Bronchial epithelial cell (primary cell): ENCODE data around the gene C12orf54. TPM values are rescaled to one million over a fixed set of nuclear protein-coding genes. Genes with fewer than 3 reads are reported as not detected.
"Not testable (repeated sequence)": the region's sequence is repeated elsewhere in the genome, so short reads cannot be mapped to it uniquely, and the experiment has no call there.

ENCODE experiments used
- DNase-seq: peaks from one replicate; pipeline ENCODE4 v3.0.0-alpha.2; 2010; ENCODE audit warnings: low read depth
- FAIRE-seq: peaks from 2 replicates; lab custom pipeline; 2011; peaks lifted over from hg19 to GRCh38; lab: Jason Lieb, UNC
- H3K27me3 ChIP-seq: 2 replicates; pipeline ENCODE4 v1.5.1; 2011; ENCODE audit warnings: low read length; ENCODE audit not compliant: control insufficient read depth, insufficient read depth
- H3K36me3 ChIP-seq: 2 replicates; pipeline ENCODE4 v1.5.1; 2011; ENCODE audit warnings: low read length; ENCODE audit not compliant: control insufficient read depth, insufficient read depth
- H3K4me3 ChIP-seq: 2 replicates; pipeline ENCODE4 v1.5.1; 2011; ENCODE audit warnings: mild to moderate bottlenecking, low read depth, low read length, control low read depth
- total RNA-seq: library from RNA; depleted of rRNA; stranded (reverse); fragments of >200 nt; gene quantifications from 2 replicates; pipeline ENCODE4 v1.2.1, GENCODE V29; 2014
- TF ChIP-seq, protein P1 (sequence below): IDR thresholded peaks from 2 replicates; pipeline ENCODE4 v1.5.1; 2011; ENCODE audit warnings: mild to moderate bottlenecking, moderate library complexity, low read length, control low read depth, inconsistent platforms; ENCODE audit not compliant: insufficient read depth, severe bottlenecking

The C12orf54 gene
- total RNA-seq, 1 donor from 2014 or later = 0.53 TPM

DNA sequence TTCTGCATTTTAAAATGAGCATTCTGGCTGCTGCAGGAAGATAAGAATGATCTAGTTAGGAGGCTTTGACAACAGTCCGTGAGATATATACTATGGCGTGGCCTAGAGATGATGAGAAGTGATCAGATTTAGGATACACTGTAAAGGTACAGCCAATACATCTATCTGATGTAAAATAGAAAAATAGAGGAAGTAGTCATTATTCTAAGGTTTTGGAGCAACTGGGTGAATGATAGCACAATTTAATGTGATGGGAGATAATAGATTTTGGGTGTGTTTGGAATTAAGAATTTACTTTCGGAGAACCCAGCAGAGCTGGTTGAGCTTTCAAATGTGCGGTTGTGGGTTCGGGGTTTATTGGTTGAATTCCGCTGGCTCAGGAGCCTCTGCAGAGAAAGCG lies 10.0 kb upstream of the C12orf54 start, which contains the start of gene ANP32D:
Gene ANP32D (plus strand): TSS at position 301 of the 400 bp plus-strand sequence. CDS start 106 bp downstream, outside the sequence.
- TF ChIP-seq, protein P1, sequence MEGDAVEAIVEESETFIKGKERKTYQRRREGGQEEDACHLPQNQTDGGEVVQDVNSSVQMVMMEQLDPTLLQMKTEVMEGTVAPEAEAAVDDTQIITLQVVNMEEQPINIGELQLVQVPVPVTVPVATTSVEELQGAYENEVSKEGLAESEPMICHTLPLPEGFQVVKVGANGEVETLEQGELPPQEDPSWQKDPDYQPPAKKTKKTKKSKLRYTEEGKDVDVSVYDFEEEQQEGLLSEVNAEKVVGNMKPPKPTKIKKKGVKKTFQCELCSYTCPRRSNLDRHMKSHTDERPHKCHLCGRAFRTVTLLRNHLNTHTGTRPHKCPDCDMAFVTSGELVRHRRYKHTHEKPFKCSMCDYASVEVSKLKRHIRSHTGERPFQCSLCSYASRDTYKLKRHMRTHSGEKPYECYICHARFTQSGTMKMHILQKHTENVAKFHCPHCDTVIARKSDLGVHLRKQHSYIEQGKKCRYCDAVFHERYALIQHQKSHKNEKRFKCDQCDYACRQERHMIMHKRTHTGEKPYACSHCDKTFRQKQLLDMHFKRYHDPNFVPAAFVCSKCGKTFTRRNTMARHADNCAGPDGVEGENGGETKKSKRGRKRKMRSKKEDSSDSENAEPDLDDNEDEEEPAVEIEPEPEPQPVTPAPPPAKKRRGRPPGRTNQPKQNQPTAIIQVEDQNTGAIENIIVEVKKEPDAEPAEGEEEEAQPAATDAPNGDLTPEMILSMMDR = no peak
- Histone ChIP-seq H3K27me3 (no peaks in the 10 kb centered on the region), H3K4me3 (no peak within 1 kb of the TSS), H3K36me3 (no peaks in the 10 kb centered on the region)
- DNase-seq (no peak), FAIRE-seq (no peak)

DNA sequence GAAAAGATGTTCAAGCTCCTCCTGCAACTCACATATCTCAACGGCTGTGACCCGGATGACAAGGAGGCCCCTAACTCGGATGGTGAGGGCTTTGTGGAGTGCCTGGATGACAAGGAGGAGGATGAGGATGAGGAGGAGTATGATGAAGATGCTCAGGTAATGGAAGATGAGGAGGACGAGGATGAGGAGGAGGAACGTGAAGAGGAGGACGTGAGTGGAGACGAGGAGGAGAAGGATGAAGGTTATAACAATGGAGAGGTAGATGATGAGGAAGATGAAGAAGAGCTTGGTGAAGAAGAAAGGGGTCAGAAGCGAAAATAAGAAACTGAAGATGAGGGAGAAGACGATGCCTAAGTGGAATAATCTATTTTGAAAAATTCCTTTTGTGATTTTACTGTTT lies 9.2 kb upstream of the C12orf54 start:
- no peaks in the 10 kb centered on the region for H3K27me3 ChIP-seq
- H3K4me3 ChIP-seq = no peak overlapping the region
- no peaks in the 10 kb centered on the region for H3K36me3 ChIP-seq
- FAIRE-seq (no peak), DNase-seq (no peak)
- TF ChIP-seq, protein P1 = no peak

DNA sequence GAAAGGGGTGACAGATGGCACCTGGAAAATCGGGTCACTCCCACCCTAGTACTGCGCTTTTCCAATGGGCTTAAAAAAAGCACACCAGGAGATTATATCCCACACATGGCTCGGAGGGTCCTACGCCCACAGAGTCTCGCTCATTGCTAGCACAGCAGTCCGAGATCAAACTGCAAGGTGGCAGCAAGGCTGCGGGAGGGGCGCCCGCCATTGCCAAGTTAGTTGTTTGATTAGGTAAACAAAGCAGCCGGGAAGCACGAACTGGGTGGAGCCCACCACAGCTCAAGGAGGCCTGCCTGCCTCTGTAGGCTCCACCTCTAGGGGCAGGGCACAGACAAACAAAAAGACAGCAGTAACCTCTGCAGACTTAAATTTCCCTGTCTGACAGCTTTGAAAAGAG lies 7.8 kb upstream of the C12orf54 start:
- not testable (repeated sequence) for H3K27me3 ChIP-seq, H3K4me3 ChIP-seq, FAIRE-seq, DNase-seq, H3K36me3 ChIP-seq

DNA sequence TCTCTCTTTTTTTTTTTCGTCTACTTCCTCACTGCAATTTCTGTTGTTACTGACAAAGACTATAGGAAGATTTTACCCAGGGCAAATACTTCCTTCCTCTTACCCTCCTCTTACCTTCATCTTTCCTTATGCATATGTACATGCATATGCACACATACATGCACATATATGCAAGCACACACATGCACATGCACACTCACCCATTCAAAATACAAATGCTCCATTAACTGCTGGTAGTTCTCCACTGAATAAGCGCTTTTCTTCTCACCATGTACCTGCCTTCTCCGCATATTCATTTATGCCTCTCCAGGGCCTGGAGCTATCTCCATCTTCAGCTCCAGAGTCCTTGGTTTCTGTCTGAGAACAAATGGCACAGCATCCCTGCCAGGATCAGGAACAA lies 632 bp downstream of the C12orf54 start:
- TF ChIP-seq, protein P1 = no peak
- Histone ChIP-seq H3K27me3 (no peaks in the 10 kb centered on the region), H3K36me3 (no peaks in the 10 kb centered on the region), H3K4me3 (no peak overlapping the region)
- FAIRE-seq (no peak), DNase-seq (no peak)

DNA sequence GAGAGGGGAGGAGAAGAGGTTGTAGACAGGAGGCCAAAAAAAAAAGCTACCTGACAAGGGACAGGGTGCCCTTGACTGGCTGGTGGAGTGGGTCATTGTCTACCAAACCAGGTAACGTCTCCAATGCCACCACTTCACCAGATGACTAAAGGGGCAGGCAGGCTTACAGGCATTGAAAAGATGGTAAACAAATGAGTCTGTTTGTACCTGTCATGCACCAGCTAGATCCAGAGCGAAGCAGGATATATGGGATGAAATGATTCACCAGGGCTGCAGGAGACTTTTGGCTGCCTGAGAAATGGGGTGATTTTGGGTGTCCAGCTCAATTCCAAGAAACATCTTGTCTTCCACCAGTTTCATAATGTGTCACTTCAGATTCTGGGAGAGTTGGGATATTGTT lies 4.0 kb downstream of the C12orf54 start:
- FAIRE-seq (peak; percentile 97), DNase-seq (peak; percentile 92)
- H3K27me3 ChIP-seq = no peaks in the 10 kb centered on the region
- no peak overlapping the region for H3K4me3 ChIP-seq
- TF ChIP-seq, protein P1 = no peak
- H3K36me3 ChIP-seq = no peaks in the 10 kb centered on the region

DNA sequence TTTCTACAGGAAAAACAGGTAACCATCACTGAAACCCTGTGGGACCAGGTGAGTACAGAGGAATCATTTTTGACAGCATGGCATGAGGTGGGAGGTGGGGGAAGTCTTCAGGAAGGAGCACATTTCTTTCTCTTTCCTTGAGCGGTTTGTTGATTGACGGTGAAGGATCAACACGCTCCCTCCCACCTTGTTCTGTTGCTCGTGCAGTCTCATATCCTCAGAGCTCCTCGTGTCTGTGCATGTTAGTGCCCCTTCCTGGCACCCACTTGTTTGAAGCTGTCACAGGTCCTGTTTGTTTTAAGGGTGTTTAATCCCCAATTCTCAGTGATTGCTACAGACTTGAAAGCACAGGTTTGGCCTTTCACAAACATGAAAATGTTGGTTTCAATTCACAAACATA lies 4.4 kb downstream of the C12orf54 start:
- H3K27me3 ChIP-seq = no peaks in the 10 kb centered on the region
- H3K4me3 ChIP-seq = no peak overlapping the region
- TF ChIP-seq, protein P1 = no peak
- DNase-seq (peak; percentile 94), FAIRE-seq (peak; percentile 79)
- H3K36me3 ChIP-seq = no peaks in the 10 kb centered on the region
